A549 (cell line): ENCODE measurements around the gene MPZL2. TPM values are rescaled to one million over a fixed set of nuclear protein-coding genes. Genes with fewer than 3 reads are reported as not detected.

Experiments used
- ATAC-seq, 2 experiments: fragments of 200-7000 bp in 1 of 2; fragments of >200 bp in 1 of 2; cut with Nextera tagmentation in 1 of 2; cut with Tn5 transposase in 1 of 2; 3 replicates each; pipeline versions ENCODE4 v1.8.0 to v1.9.1; 2018 to 2020; ENCODE audit warnings: mild to moderate bottlenecking in 1 of 2, moderate library complexity in 1 of 2
- CTCF ChIA-PET: fragments of 300-600 bp; sonication (Branson Sonifier 250); formaldehyde crosslinking; extraction: SDS; loops from one replicate; lab custom pipeline; 2021; ENCODE audit warnings: antibody characterized with exemption, inconsistent platforms; lab: Yijun Ruan, JAX
- POLR2A ChIA-PET: fragments of 350-600 bp; formaldehyde crosslinking; extraction: SDS; loops from one replicate; lab custom pipeline; 2021; ENCODE audit warnings: antibody characterized with exemption, inconsistent platforms; lab: Yijun Ruan, JAX
- DNase-seq, 2 experiments: peaks; one replicate each; pipeline versions ENCODE4 v3.0.0 to v3.0.0-alpha.2; 2011 to 2016; ENCODE audit warnings: low read depth in 1 of 2, low spot score in 1 of 2
- FAIRE-seq: peaks from 2 replicates; lab custom pipeline; 2011; peaks lifted over from hg19 to GRCh38; lab: Jason Lieb, UNC
- H3K27ac ChIP-seq, 2 experiments: fragments of >200 bp; sonication (Bioruptor Twin); formaldehyde crosslinking; 3 replicates each; pipeline ENCODE4 v1.5.1; 2016 to 2017
- H3K4me1 ChIP-seq: fragments of >200 bp; sonication (Bioruptor Twin); formaldehyde crosslinking; 3 replicates; pipeline ENCODE4 v1.6.1; 2016
- H3K4me2 ChIP-seq: fragments of >200 bp; sonication (Bioruptor Twin); formaldehyde crosslinking; 3 replicates; pipeline ENCODE4 v1.6.1; 2016
- H3K4me3 ChIP-seq: fragments of >200 bp; sonication (Bioruptor Twin); formaldehyde crosslinking; 3 replicates; pipeline ENCODE4 v1.5.1; 2016
- H3K9me3 ChIP-seq: fragments of >200 bp; sonication (Bioruptor Twin); formaldehyde crosslinking; 3 replicates; pipeline ENCODE4 v1.6.1; 2016
- BCL3 ChIP-seq: fragments of >200 bp; sonication (Bioruptor Twin); formaldehyde crosslinking; IDR thresholded peaks from 3 replicates; pipeline ENCODE4 v1.6.1; 2016
- CEBPB ChIP-seq, 2 experiments: fragments of >200 bp in 1 of 2; sonication (Bioruptor Twin) in 1 of 2; formaldehyde crosslinking in 1 of 2; IDR thresholded peaks; 2 replicates each; pipeline ENCODE4 v1.6.1; 2012 to 2016
- CTCF ChIP-seq: fragments of >200 bp; sonication (Bioruptor Twin); formaldehyde crosslinking; IDR thresholded peaks from 3 replicates; pipeline ENCODE4 v1.5.1; 2016
- EHF ChIP-seq: fragments of 250-450 bp; sonication (Bioruptor Pico); IDR thresholded peaks from 2 replicates; pipeline ENCODE4 v1.5.0; 2020; ENCODE audit warnings: mild to moderate bottlenecking
- EHMT2 ChIP-seq: fragments of 200-600 bp; sonication (generic); IDR thresholded peaks from 2 replicates; pipeline ENCODE4 v1.6.1; 2016; ENCODE audit warnings: antibody characterized with exemption, low read depth, mild to moderate bottlenecking, moderate library complexity
- ELK1 ChIP-seq: fragments of 150-350 bp; IDR thresholded peaks from 2 replicates; pipeline ENCODE4 v1.6.1; 2014; ENCODE audit warnings: low read depth, mild to moderate bottlenecking, low read length
- FOXS1 ChIP-seq: fragments of 250-450 bp; sonication (Bioruptor Pico); IDR thresholded peaks from 2 replicates; pipeline ENCODE4 v1.5.0; 2020; ENCODE audit warnings: mild to moderate bottlenecking, moderate library complexity
- HDAC2 ChIP-seq: fragments of 200-600 bp; sonication (generic); IDR thresholded peaks from 2 replicates; pipeline ENCODE4 v1.6.1; 2016
- HES2 ChIP-seq: fragments of >200 bp; sonication (Bioruptor Twin); formaldehyde crosslinking; IDR thresholded peaks from 2 replicates; pipeline ENCODE4 v1.6.1; 2016
- HEYL ChIP-seq: fragments of 250-450 bp; sonication (Bioruptor Pico); IDR thresholded peaks from 2 replicates; pipeline ENCODE4 v1.8.0; 2021; ENCODE audit warnings: mild to moderate bottlenecking, moderate library complexity
- HOXB13 ChIP-seq: fragments of 250-450 bp; sonication (Bioruptor Pico); IDR thresholded peaks from 2 replicates; pipeline ENCODE4 v1.5.0; 2020; ENCODE audit warnings: low read depth, mild to moderate bottlenecking, moderate library complexity
- HOXB5 ChIP-seq: fragments of 250-450 bp; sonication (Bioruptor Pico); IDR thresholded peaks from 2 replicates; pipeline ENCODE4 v1.5.0; 2020; ENCODE audit warnings: mild to moderate bottlenecking, moderate library complexity
- JUN ChIP-seq, 2 experiments: fragments of >200 bp; sonication (Bioruptor Twin); formaldehyde crosslinking; IDR thresholded peaks; 2 replicates in 1 of 2; 3 replicates in 1 of 2; pipeline ENCODE4 v1.6.1; 2016 to 2017
- KDM5A ChIP-seq: fragments of 200-600 bp; sonication (generic); IDR thresholded peaks from 2 replicates; pipeline ENCODE4 v1.6.1; 2016; ENCODE audit warnings: antibody characterized with exemption, mild to moderate bottlenecking
- MAX ChIP-seq: IDR thresholded peaks from 2 replicates; pipeline ENCODE4 v1.6.1; 2012
- MYC ChIP-seq: IDR thresholded peaks from 2 replicates; pipeline ENCODE4 v1.6.1; 2012; ENCODE audit warnings: mild to moderate bottlenecking, inconsistent platforms, low read length, improper control_type of control experiment, borderline replicate concordance
- NFE2L2 ChIP-seq: fragments of 150-350 bp; conservative IDR thresholded peaks from 2 replicates; pipeline ENCODE4 v1.6.1; 2014; ENCODE audit warnings: low read length
- PBX3 ChIP-seq: IDR thresholded peaks from 2 replicates; pipeline ENCODE4 v1.6.1; 2012
- RAD21 ChIP-seq, 2 experiments: fragments of >200 bp in 1 of 2; sonication (Bioruptor Twin) in 1 of 2; formaldehyde crosslinking in 1 of 2; IDR thresholded peaks in 1 of 2; conservative IDR thresholded peaks in 1 of 2; 2 replicates in 1 of 2; 3 replicates in 1 of 2; pipeline ENCODE4 v1.6.1; 2012 to 2018; ENCODE audit warnings: inconsistent platforms in 1 of 2
- RARB ChIP-seq: fragments of 250-450 bp; sonication (Bioruptor Pico); IDR thresholded peaks from 2 replicates; pipeline ENCODE4 v1.8.0; 2021; ENCODE audit warnings: mild to moderate bottlenecking, moderate library complexity
- RCOR1 ChIP-seq: fragments of 150-350 bp; IDR thresholded peaks from 2 replicates; pipeline ENCODE4 v1.6.1; 2014; ENCODE audit warnings: antibody characterized with exemption, low read length, low read depth
- TFCP2L1 ChIP-seq: fragments of 250-450 bp; sonication (Bioruptor Pico); IDR thresholded peaks from 2 replicates; pipeline ENCODE4 v1.5.0; 2021; ENCODE audit warnings: mild to moderate bottlenecking
- ZC3H11A ChIP-seq: fragments of 450-650 bp; IDR thresholded peaks from 2 replicates; pipeline ENCODE4 v1.6.1; 2014; ENCODE audit warnings: antibody characterized with exemption, mild to moderate bottlenecking
- WGBS: methylation state at CpG from one replicate; pipeline ENCODE4 v1.1.6; 2017; ENCODE audit errors: missing lambda C conversion rate; 5-methylcytosine and 5-hydroxymethylcytosine counted together
- polyA minus RNA-seq: library from RNA; depleted of rRNA, polyadenylated mRNA; stranded (reverse); fragments of >200 nt; gene quantifications from 2 replicates; pipeline ENCODE4 v1.2.3, GENCODE V29; 2011; rRNA and poly(A)+ RNA removed
- polyA plus RNA-seq, 4 experiments: library from polyadenylated mRNA; depleted of rRNA in 3 of 4; stranded (reverse); fragments of >200 nt; fragmentation: RNase III in 1 of 4; extraction: RNeasy Plus Mini Kit Qiagen cat#74134 plus additional on column Dnase treatment in 1 of 4; gene quantifications; 2 replicates in 3 of 4; 3 replicates in 1 of 4; pipeline ENCODE4 v1.2.3, GENCODE V29; 2011 to 2017
- TF ChIP-seq, protein P1 (sequence below): fragments of 250-450 bp; sonication (Bioruptor Pico); IDR thresholded peaks from 2 replicates; pipeline ENCODE4 v1.5.0; 2020; ENCODE audit warnings: low read depth, mild to moderate bottlenecking, moderate library complexity
- TF ChIP-seq, protein P2 (sequence below): fragments of 450-650 bp; IDR thresholded peaks from 2 replicates; pipeline ENCODE4 v1.6.1; 2014; ENCODE audit warnings: antibody characterized with exemption

Gene MPZL2
- 0.09 and 0.14 TPM in 2 replicates for polyA plus RNA-seq (2011; rRNA removed)
- not detected in 2 replicates for polyA plus RNA-seq (2012; cell fraction: cytosol; rRNA removed)
- polyA plus RNA-seq (2012; cell fraction: nucleus; rRNA removed), result not detected in 2 replicates
- polyA plus RNA-seq (2017; fragmentation: RNase III; extraction: RNeasy Plus Mini Kit Qiagen cat#74134 plus additional on column Dnase treatment), result 0.08 TPM in 1 of 3 replicates, not detected in the others
- not detected in 2 replicates for polyA minus RNA-seq

DNA sequence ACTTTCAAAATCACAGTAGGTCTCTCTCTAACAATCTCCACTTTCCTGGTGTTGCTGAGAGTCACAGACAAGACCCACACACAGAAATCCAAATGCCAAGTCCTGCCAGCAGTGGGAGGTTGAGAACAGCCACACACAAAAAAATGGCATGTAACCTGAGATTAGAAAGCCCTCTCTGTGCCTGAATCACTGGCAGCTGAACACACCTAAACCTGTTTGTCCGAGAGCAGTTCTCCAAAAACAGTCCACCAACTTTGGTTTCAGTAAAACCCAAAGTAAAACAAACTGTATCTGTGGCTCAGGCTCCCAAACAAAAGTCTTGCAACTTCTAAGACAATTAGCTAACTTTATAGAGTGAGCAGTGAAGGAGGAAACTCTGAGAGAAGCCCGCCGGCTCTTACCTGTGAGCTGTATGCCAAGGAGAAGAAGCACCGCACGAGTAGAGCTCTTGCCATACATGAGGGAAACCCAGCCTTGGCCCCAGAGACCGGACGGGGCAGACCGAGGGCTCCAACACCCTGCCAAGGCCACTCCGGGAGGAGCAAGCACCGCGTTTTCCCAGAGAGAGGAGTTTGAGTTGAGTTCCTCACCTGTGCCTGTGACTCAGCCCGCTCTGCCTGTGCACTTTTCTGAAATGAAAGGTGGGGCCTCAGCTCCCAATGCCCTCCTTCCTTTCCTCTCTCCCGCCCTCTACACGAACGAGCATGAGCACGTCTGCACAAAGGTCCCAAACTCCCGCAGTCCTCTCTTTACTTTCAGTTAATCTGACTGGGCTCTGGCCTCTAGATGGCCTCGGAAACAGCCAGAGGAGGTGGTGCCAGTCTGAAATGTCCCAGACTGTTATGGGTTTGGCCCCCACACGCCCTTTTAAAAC, at the start of gene MPZL2:
Gene MPZL2 (minus strand): TSS at position 603 of the 874 bp plus-strand sequence. CDS start 144 bp downstream, at position 459.
- peak within 1 kb of the TSS; percentile 36; the same call in 1 of the 3 replicates for H3K4me2 ChIP-seq
- CTCF ChIA-PET, result interaction anchor here (1.0 to 1.8 kb wide), 5 partner anchors 9 to 119 kb away, joined by 3 to 4 read pairs (median 3); partner anchors contain the start of gene MPZL3
- no peak for TF ChIP-seq RAD21 (conservative IDR thresholded peaks at IDR 0.05 in 1 of 2, IDR thresholded peaks at IDR 0.05 in 1 of 2)
- no peak for TF ChIP-seq ELK1
- no peak for TF ChIP-seq NFE2L2
- no peak for TF ChIP-seq HEYL (CRISPR knock-in tag)
- TF ChIP-seq, protein P1, sequence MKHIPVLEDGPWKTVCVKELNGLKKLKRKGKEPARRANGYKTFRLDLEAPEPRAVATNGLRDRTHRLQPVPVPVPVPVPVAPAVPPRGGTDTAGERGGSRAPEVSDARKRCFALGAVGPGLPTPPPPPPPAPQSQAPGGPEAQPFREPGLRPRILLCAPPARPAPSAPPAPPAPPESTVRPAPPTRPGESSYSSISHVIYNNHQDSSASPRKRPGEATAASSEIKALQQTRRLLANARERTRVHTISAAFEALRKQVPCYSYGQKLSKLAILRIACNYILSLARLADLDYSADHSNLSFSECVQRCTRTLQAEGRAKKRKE (CRISPR knock-in tag), result no peak
- no peak for TF ChIP-seq CEBPB (IDR thresholded peaks at IDR 0.05)
- TF ChIP-seq ZC3H11A, result no peak
- TF ChIP-seq EHMT2, result no peak
- no peak for TF ChIP-seq MAX
- no peak for TF ChIP-seq MYC
- TF ChIP-seq, protein P2, sequence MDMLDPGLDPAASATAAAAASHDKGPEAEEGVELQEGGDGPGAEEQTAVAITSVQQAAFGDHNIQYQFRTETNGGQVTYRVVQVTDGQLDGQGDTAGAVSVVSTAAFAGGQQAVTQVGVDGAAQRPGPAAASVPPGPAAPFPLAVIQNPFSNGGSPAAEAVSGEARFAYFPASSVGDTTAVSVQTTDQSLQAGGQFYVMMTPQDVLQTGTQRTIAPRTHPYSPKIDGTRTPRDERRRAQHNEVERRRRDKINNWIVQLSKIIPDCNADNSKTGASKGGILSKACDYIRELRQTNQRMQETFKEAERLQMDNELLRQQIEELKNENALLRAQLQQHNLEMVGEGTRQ, result no peak
- TF ChIP-seq HES2, result no peak
- TF ChIP-seq HOXB13 (CRISPR knock-in tag), result no peak
- TF ChIP-seq CTCF, result no peak
- TF ChIP-seq HDAC2, result no peak
- TF ChIP-seq JUN (IDR thresholded peaks at IDR 0.05), result no peak
- POLR2A ChIA-PET, result no interaction called here
- H3K27ac ChIP-seq, result no peak within 1 kb of the TSS
- no peak for FAIRE-seq
- H3K4me3 ChIP-seq, result no peak within 1 kb of the TSS
- 33% methylated on average over 13 of the region's 19 CpGs for WGBS
- ATAC-seq, result peak; percentile 24 to 60; a peak in 2 of 6 replicates
- DNase-seq, result no peak
- no peaks in the 10 kb centered on the region for H3K4me1 ChIP-seq
- no peaks in the 10 kb centered on the region for H3K9me3 ChIP-seq

GRCh38 chr11:118313242-118313641, 49.1 kb upstream of the MPZL2 start:
- H3K4me3 ChIP-seq, result no peak overlapping the region
- no peak overlapping the region for H3K4me2 ChIP-seq
- H3K4me1 ChIP-seq, result peaks cover 6% of the 10 kb centered on the region; the same call in 1 of the 3 replicates
- WGBS, result 26% methylated on average over 4 of the region's 4 CpGs
- ChIA-PET CTCF (interaction anchor here (1.3 kb wide), 1 partner anchor 17 kb away, joined by 5 read pairs; no protein-coding TSS in a partner anchor), POLR2A (no interaction called here)
- no peak overlapping the region for H3K27ac ChIP-seq
- DNase-seq, result no peak
- FAIRE-seq, result no peak
- no peaks in the 10 kb centered on the region for H3K9me3 ChIP-seq
- no peak for ATAC-seq
- no peak for TF ChIP-seq CEBPB (IDR thresholded peaks at IDR 0.05)
- no peak for TF ChIP-seq RARB (CRISPR knock-in tag)
- no peak for TF ChIP-seq MYC
- TF ChIP-seq HOXB5 (CRISPR knock-in tag), result no peak
- TF ChIP-seq FOXS1 (CRISPR knock-in tag), result no peak
- no peak for TF ChIP-seq RCOR1
- no peak for TF ChIP-seq HOXB13 (CRISPR knock-in tag)
- no peak for TF ChIP-seq BCL3
- no peak for TF ChIP-seq KDM5A
- no peak for TF ChIP-seq PBX3
- no peak for TF ChIP-seq EHF (CRISPR knock-in tag)
- no peak for TF ChIP-seq TFCP2L1 (CRISPR knock-in tag)
